COLO829 (cell line): ENCODE measurements around the gene COX6B2.
"Not testable (repeated sequence)": the region's sequence is repeated elsewhere in the genome, so short reads cannot be mapped to it uniquely, and the experiment has no call there.

Experiments used
- DNase-seq: peaks from one replicate; pipeline ENCODE4 v3.0.0; 2012; ENCODE audit warnings: low spot score

The COX6B2 gene, protein sequence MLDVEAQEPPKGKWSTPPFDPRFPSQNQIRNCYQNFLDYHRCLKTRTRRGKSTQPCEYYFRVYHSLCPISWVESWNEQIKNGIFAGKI

DNA sequence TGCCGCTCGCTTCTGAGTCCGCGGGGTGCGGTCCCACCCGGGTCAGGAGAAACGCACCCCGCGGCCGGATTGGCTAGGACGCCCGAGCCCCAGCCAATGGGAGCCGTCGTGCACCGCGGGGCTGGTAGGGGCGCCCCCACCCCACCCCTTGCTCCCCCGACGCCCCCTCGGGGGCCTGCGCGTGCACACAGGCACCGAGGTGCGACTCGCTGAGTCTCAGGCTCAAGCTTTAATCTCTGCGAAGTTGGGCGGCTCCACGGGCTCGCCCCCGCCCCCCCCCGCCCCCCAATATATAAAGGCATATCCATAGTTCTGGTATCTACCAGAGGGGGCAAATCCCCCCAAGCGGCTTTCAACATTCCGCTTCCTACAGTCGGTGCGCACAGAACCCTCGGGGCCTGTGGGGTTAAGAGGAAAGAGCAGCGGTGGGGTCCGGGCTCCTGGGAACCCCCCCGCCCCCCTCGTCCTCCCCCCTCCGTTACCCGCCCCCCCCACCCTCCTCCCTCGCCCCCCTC, at the start of gene COX6B2:
TSS of gene COX6B2 (minus strand) at position 22 of the 515 bp plus-strand sequence. CDS start 198 bp downstream, outside the sequence.
- no peak for DNase-seq

DNA sequence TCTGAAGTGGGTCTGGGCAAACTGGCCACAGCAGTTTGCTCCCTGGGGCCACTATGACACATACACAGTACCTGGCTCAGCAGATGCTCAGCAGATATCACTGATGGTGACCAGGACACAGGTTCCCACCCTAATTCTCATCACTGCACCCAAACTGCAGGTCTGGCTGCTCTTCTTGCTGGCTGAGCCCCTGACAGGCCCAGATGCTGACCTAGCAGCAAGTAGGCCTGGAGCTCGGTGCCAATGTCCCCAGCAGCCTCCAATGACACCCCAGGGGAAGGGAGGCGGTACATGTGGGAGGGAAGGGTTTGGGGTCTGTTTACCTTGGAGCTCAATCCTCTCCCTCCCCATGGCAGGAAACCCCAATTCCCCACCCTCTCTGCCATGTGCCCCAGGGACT, 48.0 kb upstream of the COX6B2 start:
- no peak for DNase-seq

DNA sequence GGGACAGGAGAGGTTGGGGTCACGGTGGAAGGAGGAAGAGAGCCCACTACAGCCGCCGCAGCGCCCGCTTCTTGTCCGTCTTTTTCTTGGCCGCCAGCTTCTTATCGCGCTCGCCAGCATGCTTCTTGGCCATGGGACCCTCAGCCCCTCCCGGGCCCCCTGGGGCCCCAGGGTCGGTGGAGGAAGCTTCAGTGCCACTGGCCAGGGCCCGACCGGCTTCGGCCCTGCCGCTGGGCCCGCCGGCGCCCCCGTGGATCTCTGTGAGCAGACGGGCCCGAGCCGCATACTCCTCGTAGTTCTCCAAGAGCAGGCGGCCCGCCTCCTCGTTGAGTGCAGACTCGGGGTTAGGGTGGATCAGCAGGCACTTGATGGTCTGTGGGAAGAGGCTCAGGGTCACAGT, 46.9 kb upstream of the COX6B2 start:
- DNase-seq: not testable (repeated sequence)

DNA sequence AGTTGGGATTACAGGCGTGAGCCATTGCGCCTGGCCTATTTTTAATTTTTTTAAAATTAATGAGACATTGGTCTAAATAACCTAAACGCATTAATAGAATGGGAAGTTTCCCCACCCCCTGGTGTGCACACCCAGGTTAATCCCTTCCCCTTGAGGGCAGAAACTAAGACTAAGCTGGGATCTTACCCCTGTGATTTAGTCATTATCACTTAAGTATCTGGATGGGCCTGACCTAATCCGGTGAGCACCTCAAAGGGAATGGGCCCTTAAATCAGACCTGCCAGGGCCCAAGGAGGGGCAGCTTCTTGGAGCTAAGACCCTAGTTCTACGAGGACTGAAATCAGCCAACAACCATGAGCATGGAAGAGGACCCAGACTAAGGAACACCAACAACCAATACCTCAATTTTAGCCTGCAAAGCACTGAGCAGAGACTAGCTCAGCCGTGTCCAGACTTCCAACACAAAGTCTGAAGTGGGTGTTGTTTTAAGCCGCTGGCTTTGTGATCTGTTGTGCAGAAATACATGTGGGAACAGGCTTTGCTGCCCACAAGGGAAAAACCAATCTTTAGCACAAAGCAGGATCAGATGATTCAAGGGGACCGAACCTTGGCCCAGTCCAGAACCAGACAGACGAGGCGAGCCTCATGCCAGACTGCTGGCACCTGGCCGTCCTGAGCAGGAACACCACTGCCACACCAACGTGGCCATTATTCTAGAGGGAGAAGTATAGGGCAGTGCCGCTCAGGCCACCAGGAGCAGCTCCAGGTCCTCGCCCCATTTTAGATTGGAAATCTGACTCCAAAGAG, 46.0 kb upstream of the COX6B2 start:
- no peak for DNase-seq

DNA sequence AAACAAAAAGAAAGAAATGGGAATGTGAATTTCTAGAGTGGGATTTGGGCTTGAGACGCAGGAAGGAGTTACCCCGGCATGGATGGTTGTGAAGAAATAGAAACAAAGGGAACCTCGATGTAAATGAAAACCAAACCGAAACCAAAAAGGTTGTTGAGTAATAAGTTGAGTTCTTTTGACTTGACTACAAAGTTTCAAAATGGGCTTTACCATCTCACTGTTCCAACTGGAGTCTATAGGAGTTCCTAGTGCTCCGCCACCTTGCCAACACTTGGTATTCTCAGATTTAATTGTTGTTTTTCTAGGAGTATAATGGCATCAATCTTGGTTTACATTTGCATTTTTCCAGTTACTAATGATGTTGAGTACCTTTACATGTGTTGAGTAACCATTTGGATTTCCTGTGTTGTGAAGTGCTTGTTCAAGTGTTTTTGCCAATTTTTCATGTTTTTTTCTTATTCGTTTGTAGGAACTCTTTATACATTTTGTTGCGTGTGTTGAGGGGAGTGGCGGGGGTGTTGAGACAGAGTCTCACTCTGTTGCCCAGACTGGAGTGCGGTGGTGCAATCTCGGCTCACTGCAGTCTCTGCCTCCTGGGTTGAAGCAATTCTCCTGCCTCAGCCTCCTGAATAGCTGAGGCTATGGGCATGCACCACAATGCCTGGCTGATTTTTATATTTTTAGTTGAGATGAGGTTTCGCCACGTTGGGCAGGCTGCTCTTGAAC, 43.8 kb upstream of the COX6B2 start:
- no peak for DNase-seq

DNA sequence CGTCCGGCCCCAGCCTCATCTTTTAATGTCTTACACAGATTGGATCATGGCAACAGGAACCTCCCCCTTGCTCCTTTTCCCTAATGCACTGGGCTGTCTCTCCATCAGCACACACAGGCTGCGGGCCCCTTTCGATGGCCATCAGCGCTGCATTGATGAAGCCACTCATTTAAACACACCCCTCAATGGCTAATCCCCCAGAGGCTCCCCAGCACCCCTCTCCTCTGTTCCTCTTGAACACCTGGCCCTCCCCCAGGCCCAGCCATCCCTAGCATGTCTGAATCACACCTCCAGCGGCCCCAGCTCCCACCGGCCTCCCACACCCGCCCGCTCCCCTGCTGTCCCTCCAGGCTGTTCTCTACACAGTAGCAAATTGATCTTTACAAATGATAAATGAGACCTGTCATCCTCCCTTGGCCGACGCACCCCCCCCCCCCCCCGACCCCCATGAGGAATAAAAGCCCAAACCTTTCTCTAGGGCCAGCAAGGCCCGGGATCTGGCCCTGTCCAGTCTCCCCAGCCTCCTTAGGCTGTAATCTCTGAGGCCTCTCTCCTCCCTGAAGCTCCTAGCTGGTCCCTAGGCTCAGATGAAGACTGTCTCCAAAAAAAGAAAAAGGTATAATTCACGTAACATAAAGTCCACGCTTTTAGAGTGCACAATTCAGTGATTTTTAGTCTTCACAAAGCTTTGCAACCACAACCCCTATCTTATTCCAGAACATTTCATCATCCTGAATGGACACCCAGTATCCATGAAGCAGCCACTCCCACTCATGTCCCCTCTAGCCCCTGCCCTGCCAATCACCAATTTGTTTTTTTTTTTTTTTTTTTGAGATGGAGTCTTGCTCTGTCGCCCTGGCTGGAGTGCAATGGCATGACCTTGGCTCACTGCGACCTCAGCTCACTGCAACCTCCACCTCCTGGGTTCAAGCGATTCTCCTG, 38.6 kb upstream of the COX6B2 start:
- no peak for DNase-seq

DNA sequence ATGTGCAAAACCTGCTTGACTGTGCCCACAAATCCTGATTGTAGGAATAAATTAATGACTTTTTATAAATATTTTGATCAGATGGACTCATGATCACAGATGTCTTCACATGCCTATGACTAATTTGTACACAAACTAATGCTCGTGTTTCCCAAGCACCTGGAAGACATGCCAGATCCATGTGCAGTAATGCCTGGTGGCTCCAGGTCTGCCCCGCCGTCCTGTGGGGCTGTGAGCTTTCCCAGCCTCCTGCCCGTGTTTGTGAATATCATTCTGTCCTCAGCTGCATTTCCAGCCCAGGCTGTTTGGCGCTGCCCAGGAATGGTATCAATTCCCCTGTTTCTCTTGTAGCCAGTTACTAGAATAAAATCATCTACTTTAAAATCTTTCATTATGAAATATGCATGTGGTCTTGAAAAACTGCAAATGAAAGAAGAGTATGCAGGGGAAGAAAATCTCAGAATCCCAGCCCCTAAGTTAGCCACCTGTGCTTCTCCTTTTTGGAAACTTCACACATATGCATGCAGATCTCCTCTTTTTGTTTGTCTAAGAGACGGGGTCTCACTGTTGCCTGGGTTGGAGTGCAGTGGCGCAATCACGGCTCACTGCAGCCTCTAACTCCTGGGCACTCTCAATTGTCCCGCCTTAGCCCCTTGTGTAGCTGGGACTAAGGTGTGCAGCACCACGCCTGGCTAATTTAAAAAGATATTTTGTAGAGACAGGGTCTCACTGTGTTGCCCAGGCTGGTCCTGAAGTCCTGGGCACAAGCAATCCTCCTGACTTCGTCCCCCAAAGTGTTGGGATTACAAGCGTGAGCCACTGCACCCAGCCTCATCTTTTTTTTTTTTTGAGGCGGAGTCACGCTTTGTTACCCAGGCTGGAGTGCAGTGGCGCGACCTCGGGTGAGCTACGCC, 37.4 kb upstream of the COX6B2 start:
- DNase-seq: no peak

DNA sequence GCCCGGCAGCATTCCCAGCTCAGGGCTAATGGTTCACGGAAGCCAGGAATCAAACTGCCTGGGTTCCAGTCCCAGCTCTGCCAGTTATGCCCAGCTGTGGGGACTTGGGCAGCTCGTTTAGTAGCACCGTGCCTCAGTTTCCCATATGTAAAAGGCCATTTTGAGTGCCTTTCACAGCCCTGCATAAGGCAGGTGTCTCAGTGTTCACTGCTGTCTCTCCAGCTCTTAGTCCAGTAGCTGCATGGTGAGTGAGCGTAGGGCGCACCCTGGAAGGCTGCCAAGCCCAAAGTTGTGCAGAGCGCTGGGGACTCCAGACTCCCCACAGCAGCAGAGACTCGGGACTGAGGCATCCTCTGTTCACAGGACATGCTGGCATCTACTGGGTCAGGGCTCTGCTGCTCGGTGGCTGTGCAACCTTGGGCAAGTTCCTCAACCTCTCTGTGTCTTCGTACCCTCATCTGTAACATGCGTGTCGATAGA, 36.7 kb upstream of the COX6B2 start:
- DNase-seq: no peak

DNA sequence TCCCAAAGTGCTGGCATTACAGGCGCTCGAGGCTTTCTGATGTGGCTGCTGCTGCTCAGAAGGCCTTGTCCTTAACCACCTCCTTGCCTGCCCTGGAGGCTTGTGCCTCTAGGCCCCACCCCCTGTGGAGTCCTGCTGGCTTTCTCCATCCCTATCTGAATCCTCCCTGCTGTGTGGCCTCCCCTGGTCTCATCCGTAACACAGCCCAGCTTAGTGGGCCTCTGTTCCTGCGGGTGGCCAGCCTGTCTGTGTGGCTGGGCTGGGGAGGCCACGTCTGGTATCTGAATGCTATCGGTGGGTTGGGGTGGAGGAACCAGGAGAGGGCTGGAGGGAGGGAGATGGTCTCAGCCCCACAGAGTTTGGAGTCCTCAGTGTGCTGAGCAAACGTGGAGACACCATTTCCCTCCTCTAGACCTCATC, 36.0 kb upstream of the COX6B2 start:
- DNase-seq: no peak

DNA sequence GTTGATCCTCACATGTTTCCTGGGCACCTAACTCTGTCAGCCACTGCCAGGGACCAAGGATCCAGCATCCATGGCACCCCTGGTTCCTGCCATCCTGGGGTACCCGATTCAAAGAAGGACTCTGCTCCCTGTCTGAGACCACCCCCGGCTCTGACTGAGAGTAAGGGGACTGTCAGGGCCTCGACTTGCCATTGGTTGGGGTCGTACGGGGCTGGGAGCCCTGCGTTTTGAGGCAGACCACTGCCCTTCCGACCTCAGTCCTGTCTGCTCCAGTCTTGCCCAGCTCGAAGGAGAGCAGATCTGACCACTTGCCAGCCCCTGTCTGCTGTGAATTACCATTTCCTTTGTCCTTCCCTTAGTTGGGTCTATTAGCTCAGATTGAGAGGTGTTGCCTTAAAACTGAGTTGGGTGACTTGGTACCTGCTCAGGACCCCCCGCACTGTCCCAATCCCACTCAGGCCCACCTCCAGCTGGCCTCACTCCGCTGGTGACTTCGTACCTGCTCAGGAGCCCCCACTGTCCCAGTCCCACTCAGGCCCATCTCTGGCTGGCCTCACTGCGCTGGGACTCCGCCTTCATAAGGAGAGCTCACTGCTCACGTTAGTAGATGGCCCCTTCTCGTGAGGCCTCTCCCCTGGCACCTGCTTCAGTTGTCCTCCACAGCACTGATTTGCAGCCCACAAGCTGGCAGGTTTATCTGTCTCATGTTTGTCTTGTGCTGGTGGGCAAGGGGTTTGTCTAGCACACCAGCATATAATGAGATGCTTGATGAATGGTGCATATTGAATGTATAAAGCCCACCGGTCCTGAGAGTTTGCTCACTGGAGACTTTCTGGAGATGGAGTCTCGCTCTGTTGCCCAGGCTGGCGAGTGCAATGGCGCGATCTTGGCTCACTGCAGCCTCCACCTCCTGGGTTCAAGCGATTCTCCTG, 35.1 kb upstream of the COX6B2 start:
- DNase-seq: no peak

DNA sequence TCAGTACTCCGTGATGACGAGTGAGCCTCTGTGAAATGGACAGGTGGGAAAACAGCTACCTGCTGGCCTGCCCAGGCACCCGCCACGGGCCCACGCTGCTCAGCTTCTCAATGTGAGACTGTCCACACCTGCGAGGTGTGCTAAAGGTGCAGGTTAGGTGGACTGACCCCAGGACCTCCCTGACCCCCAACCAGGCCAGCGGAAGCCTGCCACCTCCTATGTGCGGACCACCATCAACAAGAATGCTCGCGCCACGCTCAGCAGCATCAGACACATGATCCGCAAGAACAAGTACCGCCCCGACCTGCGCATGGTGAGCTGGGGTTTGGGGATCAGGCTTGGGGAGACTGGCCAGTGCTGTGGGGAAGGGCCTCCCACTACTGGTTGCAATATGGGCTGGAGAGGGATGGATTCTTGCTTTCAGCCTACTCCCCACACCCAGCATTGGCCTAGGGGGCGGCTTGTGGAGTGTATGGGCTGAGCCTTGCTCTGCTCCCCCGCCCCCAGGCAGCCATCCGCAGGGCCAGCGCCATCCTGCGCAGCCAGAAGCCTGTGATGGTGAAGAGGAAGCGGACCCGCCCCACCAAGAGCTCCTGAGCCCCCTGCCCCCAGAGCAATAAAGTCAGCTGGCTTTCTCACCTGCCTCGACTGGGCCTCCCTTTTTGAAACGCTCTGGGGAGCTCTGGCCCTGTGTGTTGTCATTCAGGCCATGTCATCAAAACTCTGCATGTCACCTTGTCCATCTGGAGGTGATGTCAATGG, 33.4 kb upstream of the COX6B2 start:
- no peak for DNase-seq

DNA sequence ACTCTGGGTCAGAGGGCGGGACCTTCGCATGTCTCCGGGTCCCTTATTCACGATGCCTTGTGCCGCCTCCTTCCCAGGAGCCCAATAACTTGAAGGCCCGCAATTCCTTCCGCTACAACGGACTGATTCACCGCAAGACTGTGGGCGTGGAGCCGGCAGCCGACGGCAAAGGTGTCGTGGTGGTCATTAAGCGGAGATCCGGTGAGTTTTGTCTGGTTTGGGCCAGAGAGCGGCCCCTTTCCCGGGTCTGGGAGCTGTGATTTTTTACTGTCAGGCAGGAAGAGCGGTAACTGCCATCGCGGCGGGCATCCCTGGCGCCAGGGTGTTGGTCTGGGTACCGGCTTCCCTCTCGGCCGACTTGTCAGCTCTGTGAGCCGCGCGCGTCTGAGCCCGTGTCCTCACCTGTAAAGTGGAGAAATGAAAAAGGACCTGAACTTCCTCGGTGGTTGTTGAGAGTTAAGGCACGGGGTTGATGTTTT, 32.0 kb upstream of the COX6B2 start:
- no peak for DNase-seq

DNA sequence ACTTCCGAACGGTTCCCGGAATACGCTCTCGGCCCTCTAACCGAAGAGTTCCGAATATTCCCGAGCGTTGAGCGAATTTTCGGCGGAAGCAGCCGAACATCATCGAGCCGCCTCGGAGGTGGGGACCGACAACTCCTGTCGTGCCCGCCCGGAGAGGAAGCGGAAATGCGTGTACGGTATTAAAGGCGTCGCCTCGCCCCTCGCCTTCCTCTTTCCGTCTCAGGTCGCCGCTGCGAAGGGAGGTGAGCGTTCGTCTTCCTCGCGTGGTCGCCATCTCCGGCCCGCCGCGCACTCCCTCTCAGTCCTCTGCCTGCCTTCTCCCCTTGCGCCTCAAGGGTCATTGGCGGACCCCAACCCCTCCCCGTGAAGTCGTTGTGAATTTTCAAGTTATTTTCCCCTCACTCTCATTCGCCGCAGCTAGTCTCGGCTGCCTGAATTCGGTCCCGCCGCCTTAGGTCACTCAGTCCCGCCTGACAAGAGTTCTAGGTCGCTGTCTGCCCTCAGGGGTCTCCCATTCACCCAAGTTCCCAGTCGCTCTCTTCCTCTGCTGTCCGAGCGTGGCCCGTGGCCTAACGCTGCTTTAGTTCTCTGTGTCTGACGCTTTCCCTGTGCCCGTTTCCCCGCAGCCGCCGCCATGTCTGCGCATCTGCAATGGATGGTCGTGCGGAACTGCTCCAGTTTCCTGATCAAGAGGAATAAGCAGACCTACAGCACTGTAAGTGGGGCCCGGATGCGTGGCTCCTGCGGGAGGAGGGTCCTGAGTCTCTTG, 31.4 kb upstream of the COX6B2 start, which contains the start of gene RPL28:
TSS of gene RPL28 (plus strand) at position 209 of the 769 bp plus-strand sequence. CDS start at position 635, 426 bp downstream.
- DNase-seq: peak; percentile 98

DNA sequence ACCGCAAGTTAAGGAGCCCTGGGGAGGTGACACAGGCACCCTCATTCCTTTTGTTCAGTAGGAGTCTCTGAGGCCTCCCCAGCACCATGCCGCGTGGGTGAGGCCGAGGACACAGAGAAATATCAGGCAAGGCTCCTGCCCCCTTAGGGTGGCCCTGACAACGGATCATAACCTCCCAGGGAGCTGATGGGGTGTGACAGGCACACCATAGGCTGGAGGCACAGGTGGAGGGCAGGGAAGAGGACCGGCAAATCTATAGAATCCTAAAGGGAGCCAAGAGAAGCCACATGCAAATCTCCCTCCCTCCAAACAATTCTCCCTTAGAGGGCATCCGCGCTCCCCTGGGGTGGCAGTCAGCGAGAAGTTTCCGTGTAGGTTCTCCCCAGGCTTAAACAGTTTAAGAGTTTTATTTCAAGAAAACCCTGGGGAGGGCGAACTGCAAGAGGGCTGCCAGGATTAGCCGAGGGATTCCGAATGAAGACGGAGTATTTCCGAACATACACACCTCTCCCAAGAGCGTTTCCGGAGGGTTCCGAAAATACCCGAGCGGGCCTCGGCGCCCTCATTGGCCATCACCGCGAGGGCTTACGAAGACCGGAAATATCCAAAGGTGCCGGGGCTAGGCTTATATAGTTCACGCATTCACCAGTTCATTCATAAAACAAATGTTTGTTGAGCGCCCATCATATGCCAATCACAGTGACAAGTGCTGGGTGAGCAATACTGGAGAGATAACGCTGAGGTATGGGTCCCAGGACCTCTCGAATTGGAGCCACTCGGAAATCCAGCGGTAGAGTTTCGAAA, 30.6 kb upstream of the COX6B2 start:
- DNase-seq: peak; percentile 95

DNA sequence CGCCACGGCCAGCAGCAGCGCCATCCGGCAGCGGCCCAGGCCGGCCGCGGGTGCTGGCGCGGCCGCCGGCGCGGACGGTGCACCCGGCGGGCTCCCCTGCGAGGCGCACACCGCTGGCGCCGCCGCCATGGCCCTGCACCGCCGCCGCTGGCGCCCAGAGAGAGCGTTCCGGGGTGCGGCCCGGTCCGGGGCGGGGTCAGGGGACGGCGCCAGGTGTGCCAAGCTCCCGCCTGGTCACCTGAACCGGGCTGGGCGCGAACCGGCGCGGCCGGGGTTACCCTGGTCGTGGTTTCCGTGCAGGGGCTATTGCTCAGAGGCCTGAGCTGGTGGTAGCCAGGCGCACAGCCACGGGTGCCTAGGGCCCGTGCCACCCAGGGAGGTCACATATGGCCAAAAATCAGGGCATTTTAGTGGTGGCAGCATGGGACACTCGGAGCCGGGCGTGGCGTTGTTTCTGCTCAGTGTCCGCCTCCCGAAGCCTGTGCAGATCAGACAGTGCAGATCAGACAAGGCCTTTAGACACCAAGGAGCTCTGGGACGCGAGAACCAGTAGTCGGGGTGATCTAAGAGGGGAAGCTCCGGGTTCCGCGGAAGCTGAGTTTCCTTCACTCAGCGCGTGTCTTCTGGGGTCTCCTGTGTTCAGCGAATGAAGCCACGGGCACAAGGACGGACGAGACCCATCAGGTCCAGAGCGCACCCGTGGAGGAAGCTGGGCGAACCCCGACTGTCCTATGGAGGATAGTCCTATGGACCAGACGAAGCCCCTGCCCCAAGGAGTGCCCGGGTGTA, 29.8 kb upstream of the COX6B2 start, which contains the start of gene TMEM238:
TSS of gene TMEM238 (minus strand) at position 162 of the 789 bp plus-strand sequence. CDS start at position 129, 33 bp downstream.
- no peak for DNase-seq
